Right hindlimb (tissue), 1 donor: ENCODE measurements around the gene PMEL.

Experiments
- DNase-seq: peaks from one replicate; pipeline ENCODE4 v3.0.0-alpha.2; 2018

The PMEL gene

DNA sequence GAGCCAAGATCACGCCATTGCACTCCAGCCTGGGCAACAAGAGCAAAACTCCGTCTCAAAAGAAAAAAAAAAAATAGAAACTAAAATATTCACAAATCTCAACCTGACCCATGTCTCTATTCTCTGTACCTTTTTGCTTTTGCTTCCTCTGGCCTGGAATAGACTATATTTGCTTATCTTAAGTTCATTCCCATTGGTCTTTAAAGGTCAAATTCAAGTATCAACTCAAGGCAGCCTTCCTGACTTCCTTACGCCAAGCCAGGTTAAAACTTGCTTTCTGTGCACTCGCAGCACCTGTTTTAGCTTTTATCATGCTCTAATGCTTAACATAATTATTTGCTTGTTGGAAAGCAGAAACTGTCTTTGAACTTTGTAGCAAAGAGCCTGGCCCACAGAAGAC is 52.9 kb downstream of the PMEL start:
- DNase-seq: no peak

GRCh38 chr12:55909513-55909884 is 56.3 kb downstream of the PMEL start:
- no peak for DNase-seq

GRCh38 chr12:55908726-55909512 is 56.9 kb downstream of the PMEL start:
- no peak for DNase-seq

- DNase-seq: no peak
Observed at GRCh38 chr12:55906056-55906455, 59.8 kb downstream of the PMEL start.
